ENCODE data around the gene MASTL.

DNA sequence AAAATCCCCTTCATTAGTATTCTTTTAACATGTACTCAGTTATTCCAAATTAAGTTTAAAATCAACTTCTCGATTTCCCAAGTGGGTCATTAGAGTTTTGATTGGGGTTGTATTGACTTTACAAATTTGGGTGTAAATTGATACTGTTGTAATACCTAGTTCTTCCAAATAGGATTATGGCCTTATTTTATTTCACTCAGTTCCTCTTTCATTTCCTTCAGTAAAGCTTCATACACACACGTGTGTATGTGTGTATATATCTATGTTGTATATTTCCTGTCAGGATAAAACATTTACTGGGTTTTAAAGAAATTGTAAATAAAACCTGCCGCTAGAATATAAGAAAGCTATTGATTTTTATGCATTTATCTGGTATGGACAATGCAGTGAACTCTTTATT, 16.9 kb upstream of the MASTL start:
- TF ChIP-seq, protein P1, sequence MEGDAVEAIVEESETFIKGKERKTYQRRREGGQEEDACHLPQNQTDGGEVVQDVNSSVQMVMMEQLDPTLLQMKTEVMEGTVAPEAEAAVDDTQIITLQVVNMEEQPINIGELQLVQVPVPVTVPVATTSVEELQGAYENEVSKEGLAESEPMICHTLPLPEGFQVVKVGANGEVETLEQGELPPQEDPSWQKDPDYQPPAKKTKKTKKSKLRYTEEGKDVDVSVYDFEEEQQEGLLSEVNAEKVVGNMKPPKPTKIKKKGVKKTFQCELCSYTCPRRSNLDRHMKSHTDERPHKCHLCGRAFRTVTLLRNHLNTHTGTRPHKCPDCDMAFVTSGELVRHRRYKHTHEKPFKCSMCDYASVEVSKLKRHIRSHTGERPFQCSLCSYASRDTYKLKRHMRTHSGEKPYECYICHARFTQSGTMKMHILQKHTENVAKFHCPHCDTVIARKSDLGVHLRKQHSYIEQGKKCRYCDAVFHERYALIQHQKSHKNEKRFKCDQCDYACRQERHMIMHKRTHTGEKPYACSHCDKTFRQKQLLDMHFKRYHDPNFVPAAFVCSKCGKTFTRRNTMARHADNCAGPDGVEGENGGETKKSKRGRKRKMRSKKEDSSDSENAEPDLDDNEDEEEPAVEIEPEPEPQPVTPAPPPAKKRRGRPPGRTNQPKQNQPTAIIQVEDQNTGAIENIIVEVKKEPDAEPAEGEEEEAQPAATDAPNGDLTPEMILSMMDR (IDR thresholded peaks at IDR 0.05 in 2 of 3, conservative IDR thresholded peaks at IDR 0.05 in 1 of 3; ENCODE audit: borderline replicate concordance in 1 of 3, insufficient read depth in 1 of 3, low read depth in 2 of 3, low read length in 2 of 3), result no peak
- TF ChIP-seq CEBPB (IDR thresholded peaks at IDR 0.05; ENCODE audit: low read depth), result no peak
- TF ChIP-seq EZH2phosphoT487 (IDR thresholded peaks at IDR 0.05; ENCODE audit: borderline replicate concordance), result no peak
- TF ChIP-seq SP1 (IDR thresholded peaks at IDR 0.05; ENCODE audit: low read depth), result no peak
- TF ChIP-seq, protein P2, sequence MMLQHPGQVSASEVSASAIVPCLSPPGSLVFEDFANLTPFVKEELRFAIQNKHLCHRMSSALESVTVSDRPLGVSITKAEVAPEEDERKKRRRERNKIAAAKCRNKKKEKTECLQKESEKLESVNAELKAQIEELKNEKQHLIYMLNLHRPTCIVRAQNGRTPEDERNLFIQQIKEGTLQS (IDR thresholded peaks at IDR 0.05), result no peak
- no peak for TF ChIP-seq RAD21 (IDR thresholded peaks at IDR 0.05; ENCODE audit: low read depth)
- TF ChIP-seq, protein P3, sequence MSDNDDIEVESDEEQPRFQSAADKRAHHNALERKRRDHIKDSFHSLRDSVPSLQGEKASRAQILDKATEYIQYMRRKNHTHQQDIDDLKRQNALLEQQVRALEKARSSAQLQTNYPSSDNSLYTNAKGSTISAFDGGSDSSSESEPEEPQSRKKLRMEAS (IDR thresholded peaks at IDR 0.05), result no peak

Measured in HCT116 (cell line).